HG02571 (cell line): Measurements from ENCODE around the gene HOXB7.

Experiments
- ATAC-seq: cut with Tn5 transposase; IDR thresholded peaks from one replicate; pipeline ENCODE4 v1.9.1; 2021; ENCODE audit warnings: mild to moderate bottlenecking, moderate library complexity; ENCODE audit not compliant: unreplicated experiment

The HOXB7 gene

DNA sequence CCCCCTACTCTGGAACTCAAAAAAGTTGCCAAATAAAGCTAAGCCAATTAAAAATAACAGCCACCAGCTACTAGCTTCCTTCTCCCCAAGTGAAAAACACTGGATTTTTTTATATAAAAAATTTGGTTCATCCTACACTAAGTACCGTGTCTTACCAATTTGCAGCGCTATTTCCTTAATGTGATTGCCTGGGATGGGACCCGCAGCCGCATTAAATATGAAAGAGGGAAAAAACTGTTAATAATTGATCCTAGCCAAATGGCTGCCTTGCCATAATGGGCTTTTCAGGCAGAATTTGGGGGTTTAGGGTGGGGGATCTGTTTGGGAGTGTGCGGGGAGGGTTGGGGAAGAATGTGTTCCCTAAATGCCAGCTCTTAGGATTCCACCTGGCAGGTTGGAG is 13.3 kb upstream of the HOXB7 start:
- no peak for ATAC-seq

DNA sequence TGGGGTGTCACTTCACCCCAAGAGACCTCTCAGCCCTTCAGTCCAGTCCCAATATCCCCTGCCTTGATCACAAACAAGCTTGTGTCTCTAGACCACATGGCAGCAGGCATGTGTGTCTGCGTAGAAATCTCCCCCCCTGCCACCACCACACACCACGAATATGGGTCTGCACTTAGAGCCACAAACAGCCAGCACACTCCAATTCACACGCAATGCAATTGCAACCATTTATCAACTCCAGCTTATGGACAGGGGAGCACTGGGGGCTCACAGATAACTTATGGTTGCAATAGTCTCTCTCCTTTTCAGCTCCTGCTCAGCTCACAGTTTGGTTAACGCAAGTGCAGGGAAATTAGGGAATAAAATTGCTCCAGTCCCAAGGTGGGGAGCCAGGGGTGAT is 12.8 kb upstream of the HOXB7 start:
- no peak for ATAC-seq

DNA sequence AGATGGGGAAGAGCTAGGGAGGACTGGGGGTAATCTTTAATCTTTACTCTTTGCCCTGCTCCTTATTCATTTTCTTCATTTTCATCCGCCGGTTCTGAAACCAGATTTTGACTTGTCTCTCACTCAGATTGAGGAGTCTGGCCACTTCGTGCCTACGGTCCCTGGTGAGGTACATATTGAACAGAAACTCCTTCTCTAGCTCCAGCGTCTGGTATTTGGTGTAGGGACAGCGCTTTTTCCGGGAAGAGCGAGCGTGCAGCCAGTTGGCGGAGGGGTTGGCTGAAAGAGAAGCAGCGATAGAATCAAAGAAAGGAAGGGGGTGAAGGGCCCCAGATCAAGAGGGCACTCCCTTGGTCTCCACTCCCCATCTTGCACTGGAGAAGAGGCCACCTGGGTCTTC is 12.0 kb upstream of the HOXB7 start:
- ATAC-seq, result no peak

DNA sequence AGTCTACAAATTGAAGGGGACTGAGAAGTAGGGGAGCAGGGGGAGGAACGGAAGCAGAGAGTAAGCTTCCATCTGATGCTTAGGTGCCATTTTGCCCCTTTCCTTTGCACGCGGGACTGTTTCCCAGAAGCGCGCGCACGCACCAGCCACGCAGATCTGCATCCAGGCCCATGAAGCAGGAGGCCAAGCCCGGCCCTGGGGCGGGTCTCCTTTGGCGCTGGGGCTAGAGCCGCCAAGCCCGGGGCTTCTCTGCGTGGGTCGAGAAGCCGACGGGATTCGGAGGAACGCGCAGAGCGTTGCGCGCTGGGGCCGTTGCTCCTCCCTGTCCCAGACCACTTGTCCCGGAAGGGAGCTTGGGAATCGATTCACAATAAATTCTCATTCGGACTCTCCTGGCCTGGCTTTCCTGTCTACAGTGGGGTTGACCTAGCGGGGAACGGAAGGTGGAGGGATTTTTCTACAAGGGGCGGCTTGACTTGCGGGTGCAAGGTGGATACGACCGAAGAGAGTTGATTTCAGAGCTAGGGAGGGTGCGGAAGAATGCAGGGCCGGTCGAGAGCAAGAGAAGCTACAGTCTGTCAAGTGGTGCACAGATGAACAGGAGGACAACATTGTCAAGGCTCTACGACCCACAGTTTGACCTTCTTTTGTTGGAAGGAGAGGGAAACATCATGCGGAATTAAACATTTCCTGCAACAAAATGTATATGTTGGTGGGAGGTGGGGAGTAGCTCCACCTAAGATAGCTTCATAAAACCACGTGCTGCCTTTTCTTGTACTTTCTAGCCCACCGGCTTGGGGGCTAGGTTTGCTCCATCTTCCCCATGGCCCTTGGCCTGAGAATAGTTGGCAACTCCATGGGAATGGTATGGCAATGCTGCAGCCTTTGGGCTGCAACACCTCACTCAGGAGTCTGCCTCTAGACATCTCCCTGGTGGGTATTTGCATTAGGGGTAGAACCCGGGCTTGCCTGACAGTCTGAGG is 10.9 kb upstream of the HOXB7 start:
- no peak for ATAC-seq

DNA sequence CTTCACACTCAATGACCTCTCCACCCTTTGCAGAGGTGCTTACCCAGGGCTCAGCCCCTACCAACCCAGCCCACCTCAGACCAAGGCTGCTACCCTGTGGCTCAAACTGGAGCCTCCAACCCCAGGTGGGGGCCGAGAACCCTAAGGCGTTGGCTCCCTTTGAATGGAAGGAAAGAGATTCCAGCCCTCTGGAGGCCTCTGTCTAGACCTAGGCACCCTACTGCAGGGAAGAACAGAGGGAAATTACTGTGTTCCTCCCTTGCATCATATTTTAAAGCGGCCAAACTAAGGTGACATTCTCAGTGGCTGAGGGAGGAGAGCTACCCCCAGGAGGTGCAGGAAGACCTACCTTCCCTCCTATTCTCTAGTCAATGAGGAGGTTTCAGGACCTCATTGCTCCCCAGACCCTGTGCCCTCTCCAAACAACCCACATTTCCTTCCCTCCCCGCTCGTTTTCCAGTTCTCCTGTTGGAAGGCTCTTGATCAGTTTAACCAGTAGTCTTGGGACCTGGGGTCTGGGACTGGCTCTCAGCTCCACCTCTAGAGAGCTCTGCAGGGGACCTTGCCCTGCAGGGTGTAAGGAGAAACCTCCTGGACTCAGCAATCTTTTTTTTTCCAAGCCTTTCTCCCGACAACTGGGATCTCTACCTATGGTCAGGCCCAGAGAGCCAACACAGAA is 9.8 kb upstream of the HOXB7 start:
- ATAC-seq, result no peak

DNA sequence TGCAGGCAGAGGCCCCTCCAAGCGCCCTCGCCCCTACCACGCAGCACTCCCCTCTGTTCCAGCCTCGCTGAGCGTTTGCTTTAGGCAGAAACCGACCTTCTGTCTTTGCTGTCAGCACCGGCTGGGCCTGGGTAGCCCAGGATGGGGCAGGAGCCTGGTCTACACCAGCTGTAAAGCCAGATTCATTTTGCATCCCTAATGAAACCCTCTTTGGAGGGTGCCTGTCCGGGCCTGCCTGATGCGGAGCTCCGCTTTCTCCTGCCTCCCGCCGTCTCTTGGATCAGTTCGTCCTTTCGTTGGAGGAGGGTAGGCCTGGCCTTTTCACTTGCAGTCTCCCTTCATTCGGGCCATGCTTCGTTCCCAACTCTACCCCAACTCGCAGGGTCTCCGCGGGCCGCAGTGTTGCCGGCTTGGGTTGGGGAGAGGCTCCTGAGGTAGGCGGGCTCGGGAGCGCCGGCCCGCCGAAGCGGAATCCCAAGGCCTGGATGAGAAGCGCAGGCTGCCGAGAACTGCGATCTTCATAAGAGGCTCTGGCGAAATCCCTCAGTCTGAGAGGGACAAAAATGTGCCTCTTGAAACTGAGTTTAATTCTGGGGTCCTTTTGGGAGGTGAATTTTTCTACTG is 9.1 kb upstream of the HOXB7 start:
- no peak for ATAC-seq

DNA sequence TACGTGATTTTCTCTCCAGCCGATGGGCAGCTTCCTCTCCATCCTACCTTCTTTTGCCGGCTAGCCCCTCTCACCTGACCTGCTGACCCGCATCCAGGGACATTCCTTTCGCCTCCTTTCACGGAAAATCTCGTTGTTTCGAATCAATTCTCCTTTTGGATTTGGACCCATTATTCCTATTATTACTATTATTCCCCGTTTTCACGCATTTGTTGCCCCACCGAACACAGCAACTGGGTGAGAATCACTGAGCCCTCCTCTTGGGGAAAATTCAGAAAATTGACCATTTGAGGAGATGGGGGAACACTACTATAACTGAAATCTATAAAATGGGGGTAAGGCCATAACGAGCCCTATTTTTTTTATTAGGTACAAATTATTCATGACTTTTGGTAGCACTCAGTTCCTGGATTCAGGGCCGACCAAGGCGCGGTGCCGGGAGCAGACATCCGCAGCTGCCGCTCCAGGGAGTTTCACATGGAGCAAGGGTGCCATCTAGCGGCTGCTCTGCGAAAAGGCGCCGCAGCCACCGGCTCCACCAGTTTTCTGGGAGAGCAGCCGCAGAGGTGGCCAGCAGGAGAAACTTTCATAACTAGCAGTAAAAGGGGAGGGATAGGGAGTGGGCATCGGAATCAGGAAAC is 7.6 kb upstream of the HOXB7 start:
- ATAC-seq, result no peak

DNA sequence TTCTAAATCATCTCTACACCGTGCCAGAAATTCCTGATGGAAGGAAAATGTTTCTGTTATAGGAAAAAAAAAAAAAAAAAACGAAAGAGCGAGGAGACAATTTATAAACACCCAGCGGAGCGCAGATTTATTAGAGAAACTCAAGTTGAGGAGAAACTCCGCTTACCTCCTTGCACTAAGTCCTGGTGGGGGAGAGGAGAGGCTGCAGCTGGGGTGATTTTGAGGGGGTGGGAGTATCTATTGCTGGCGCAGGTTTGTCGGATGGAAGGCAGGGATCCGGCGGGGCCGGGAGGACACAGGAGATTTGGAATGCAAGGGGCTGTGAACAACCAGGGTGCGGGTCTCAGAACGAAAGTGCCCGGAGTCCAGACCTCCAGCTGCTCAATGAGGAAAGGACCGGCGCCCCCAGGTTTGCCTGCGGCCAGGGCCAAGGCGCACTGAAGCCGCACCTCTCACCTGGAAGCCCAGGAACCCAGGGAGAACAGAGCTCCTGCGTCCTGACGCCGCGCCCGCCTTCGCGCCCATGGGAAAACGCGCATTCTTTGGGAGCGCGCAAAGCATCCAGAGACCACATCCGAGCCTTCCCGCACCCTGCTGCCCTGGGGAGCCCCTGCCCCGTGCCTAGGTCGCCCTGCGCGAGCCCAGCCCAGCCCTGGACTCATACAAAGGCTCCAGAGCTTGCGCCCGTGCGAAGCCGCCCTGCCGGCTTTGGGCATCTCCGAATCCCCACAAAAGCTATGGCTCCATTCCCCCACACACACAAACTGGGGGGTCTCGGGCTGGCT is 6.8 kb upstream of the HOXB7 start:
- ATAC-seq, result no peak

DNA sequence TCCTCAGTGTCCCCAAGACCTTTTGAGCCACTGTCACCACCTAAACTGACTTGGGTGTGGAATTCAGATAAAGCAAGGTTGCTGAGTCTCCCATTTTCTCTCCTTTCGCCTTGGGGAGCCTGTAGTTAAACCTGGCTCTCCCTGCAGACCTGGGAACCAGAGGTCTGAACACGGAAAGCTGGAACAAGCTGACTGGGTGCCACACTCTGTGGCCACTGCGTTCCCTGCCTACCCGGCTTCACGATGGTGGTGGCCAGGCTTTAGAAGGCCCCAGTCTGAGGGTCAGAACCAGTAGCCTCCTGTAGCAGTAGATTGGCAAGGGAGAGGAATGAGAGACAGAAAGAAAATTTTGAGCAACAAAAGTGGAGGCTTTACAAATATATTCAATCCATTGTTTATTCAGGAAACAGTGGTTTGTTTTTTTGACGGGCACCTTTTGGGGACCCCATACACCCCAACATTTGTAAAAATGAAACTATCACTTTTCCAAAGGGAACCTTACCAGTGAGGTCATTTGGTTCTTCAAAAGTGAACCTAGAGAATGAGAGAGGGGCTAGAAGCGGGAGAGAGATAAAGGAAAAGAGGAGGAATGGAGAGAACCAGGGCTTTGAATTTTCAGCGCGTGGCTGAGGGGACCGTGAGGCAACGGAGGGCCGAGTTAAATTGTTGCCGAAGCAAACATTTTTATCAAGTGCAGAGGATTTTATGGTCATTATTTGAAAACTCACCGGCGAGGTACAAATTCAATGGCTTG is 6.1 kb upstream of the HOXB7 start:
- ATAC-seq, result no peak

DNA sequence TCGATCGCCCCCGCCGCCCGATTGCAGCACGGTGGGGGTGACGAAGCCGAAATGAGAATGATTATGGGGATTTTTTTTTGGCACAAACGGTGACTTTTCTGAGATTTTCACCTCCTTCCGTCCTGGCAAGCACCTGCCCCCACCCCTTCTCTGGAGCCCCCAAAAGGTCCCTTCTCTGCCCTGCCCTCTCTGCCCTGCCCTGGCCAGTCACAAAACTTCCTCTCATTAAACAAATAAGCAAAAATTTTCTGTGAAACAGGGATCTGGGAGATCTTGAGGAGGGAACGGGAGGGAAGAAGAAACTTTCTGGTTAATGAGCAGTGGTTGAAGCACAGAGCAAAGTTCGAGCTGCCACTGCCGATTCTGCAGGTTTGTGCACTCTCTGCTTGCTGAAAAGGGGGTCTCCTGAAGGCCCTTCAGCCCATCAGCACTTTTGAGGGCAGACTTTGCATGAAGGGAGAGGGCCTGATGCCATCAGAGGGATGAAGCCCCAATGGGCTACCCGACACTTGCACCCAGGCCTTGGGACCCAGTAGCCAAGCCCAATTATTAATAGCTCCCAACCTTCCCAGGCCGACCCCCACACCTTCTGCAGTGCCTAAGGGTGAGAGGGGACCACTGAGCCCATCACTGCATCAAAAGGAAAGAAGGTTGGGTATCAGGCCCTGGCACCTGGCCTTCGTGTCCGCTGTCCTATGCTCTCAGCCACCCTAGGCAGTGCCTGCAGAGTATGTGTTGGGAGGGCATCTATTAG is 5.3 kb upstream of the HOXB7 start:
- ATAC-seq, result no peak

DNA sequence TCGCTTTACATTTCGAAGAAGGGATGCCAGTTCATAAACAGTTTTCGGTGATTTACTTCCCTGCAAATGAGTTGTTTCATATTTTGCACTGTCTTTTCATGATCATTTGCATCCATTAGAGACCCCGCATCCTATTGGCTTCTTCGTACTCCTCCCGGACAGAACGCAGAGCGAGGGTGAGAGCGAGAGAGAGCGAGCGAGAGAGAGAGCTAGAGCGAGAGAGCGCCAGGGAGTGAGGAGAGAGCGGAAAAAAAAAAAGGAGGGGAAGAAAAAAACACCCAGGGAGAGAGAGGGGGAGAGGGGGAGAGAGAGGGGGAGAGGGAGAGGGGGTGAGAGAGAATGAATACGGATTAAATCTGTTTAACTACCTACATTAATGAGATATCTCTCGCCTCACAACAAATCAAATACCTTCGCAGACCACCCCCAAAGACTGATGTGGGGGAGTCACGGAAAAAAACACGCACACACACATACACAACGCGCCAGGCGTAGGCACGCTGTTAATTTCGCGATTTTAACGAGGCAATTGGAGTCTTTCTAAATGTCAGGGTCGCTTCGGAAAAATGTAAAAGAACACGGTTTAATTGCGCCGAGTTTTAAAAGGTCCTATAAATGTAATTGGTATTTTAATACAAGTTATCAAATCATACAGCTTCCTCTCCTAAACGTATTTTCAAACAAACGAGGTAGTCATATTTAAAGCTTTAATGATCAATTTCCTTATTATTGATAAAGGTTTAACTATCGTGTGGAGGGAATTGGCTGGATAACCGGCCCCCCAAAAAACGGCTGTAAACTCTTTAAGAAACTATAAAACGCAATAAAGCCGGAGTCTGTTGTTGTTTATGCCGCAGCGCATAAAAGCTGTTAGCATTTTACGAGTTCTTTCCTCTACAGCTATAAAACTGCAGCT is 4.5 kb upstream of the HOXB7 start, which contains the start of gene HOXB8:
TSS of gene HOXB8 (minus strand) at position 246 of the 916 bp plus-strand sequence. CDS start 588 bp downstream, outside the sequence.
- ATAC-seq, result no peak

DNA sequence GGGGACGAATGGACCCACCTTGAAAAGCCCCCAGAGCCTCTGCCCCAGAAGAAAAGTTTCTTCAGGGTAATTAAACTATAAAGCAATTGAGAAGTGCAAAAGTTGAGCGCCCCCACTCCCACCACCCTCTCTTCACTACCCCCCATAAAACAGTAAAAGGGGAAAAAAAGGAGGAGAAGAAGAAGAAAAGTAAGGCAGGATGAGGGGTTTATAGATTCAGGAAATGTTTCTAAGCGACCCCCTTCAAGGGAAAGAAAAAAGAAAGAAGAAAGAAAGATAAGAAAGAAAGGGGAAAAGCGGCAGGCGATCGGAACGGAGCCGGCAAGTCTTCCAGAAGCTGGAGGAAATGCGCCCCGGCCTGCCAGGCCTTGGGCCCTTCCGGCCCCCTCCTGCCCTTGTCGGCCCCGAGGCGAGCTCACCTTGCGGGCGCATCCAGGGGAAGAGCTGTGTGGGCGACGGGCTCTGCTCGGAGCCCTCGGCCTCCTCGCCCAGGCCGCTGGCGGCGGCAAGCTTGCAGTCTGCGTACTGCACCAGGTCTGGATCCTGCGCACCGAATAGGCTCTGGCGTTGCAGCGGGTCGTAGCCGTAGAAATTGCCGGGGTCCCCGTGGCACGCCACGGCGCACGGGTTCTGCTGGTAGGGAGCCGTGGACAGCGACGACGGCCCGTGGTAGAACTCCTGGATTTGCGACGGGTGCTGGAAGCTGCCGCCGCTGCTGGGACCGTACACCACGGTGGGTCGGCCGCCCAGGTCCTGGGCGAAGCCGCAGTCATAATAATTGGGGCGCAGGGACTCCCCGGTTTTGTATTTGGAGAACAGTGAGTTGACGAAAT is 3.3 kb upstream of the HOXB7 start:
- no peak for ATAC-seq

DNA sequence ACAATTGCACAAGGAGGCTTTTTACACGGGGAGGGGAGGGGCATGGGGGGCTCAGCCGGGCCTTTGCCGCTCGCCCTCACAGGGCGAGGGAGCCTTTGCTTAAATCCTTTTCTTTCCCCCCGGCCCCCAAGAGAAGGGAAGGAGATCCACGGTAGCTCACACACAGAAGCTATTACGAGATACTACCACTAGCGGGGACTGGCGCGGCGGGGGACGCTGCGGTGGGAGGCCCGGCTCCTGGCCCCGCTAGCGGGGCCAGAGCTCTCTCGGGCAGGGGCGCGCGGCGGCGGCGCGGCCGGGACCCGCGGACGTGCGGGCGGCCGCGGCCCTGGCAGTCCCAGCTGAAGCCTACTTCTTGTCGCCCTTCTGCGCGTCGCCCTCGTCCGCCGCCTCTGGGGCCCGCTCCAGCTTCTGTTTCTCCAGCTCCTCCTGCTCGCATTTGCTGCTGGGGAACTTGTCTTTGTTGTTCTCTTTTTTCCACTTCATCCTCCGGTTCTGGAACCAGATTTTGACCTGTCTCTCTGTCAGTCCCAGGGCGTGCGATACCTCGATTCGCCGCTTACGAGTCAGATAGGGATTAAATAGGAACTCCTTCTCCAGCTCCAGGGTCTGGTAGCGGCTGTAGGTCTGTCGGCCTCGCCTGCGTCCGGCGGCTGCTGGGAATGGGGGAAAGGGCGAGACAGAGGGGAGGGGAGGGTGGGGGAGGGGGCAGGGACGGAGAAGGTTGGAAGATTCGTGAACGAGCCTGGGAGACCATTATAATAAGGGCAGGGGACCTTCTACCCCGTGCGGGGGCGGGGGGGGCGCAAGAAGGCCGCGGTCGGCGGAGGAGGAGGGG is 2.3 kb upstream of the HOXB7 start:
- no peak for ATAC-seq

DNA sequence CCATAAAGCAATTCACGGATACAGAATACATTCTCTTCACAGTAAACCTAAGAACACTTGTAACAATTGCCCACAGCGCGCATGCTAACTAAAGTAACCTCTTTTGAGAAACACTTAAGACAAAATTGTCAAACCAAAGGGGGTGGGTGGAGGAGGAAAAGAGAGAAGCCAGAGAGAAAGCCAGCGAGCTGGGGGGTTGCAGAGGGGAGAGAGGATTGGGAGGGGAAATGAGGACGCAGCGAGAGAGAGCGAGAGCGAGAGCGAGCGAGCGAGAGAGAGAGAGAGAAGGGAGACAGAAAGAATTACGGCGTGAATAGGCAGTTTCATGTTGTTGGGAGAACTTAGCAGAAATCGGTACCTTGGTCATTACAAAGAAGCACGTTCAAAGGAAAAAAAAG is 1.6 kb upstream of the HOXB7 start:
- ATAC-seq, result no peak

DNA sequence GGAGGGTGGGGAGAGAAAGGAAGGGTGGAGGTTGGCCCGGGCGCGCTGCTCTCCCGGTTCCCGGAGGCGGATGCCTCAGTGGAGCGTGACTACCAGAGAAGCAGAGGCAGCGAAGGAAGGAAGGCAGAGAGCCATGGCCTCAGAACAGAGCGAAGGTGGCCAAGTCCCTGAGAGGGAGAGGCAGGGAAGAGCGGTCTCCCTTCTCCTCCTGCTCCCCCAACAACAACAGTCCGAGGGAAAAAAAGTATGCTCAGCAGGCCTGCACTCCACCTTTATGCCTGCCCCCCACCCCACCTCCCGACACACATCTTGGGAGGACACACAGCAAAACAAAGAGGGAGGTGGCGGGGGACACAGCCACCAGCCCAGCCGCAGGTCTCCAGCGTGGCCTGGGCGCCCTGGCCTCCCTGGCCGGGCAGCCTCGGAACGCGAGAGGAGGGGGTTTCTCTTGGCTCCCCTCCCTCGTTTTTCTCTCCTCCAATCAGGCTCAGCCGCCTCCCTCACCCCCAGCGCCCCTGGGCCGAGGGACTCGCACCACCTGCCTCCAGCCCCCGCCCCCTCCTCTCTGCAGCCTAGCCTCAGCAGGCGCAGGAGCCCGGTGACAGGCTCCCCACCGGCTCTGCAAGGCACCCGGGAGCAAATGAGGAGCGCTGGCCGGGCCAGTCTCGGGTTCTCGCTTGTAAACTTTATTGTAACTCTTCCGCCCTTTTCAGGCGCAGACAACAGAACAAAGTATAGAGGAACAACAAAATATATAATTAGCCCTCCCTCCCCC is 1.1 kb upstream of the HOXB7 start:
- no peak for ATAC-seq
